Measurements from ENCODE around the gene CDH13. TPM values are rescaled to one million over a fixed set of nuclear protein-coding genes. Genes with fewer than 3 reads are reported as not detected.

The CDH13 gene
- total and polyA plus RNA-seq, 2 of the 8 experiments (the other 6 are each of a cell fraction or from before 2014, with no cell fraction given): 2.3 to 2.4 TPM

DNA sequence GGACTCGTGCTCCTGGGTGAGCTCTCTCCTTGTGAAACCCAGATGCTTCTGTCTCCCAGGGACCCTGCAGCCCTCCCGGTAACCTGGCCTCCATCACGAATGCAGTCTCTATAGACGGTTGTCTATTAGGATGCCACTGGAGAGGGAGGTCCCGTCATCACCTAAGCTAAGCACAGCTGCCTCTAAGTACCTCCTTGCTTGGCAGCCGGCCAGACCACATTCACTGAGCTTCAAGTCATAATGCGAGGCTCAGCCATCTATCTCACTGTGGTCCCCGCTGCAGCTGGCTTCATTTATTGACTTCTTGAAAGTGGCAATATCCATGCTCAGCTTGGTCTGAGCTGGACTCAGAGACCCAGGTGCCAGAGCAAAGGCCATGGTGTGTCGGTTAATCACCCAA, 1106.5 kb downstream of the CDH13 start:
- TF ChIP-seq POLR2AphosphoS5 (IDR thresholded peaks at IDR 0.05; ENCODE audit: low read depth, low read length) (no peak), KDM4A (IDR thresholded peaks at IDR 0.05; ENCODE audit: low read depth, low read length, severe bottlenecking) (no peak), NANOG (IDR thresholded peaks at IDR 0.05; ENCODE audit: insufficient read depth, low read depth, low read length, poor library complexity, severe bottlenecking) (no peak), E2F6 (IDR thresholded peaks at IDR 0.05) (no peak), CBX5 (IDR thresholded peaks at IDR 0.05; ENCODE audit: low read depth, low read length) (no peak), SP2 (IDR thresholded peaks at IDR 0.05; ENCODE audit: low read length) (no peak)
- CTCF ChIA-PET (ENCODE audit: partially characterized antibody): interaction anchor here (0.9 to 2.1 kb wide), 2 partner anchors 16 to 19 kb away, joined by 3 to 6 read pairs; no protein-coding TSS in a partner anchor
- no peak for FAIRE-seq

More for the DNA sequence above, 1106.5 kb downstream of the CDH13 start:
- Histone ChIP-seq H3K27me3 (replicated peaks in 1 of 4; ENCODE audit: control insufficient read depth in 3 of 4, extremely low read depth in 1 of 4, insufficient read depth in 3 of 4, low read length in 3 of 4) (no peaks in the 10 kb centered on the region), H3K14ac (ENCODE audit: insufficient read length) (no peak overlapping the region), H3K56ac (replicated peaks; ENCODE audit: insufficient read length, low read depth, low read length) (no peak overlapping the region), H2BK5ac (ENCODE audit: low read depth, low read length) (no peak overlapping the region), H2BK120ac (replicated peaks; ENCODE audit: low read depth, low read length) (no peak overlapping the region), H2BK15ac (ENCODE audit: low read length) (no peak overlapping the region), H3K4me2 (ENCODE audit: insufficient read depth in 1 of 2, low read depth in 2 of 2, low read length in 2 of 2) (no peak overlapping the region), H3K9ac (replicated peaks in 1 of 4; ENCODE audit: extremely low read depth in 1 of 4, low read depth in 3 of 4, low read length in 3 of 4) (no peak overlapping the region), H3K9me3 (ENCODE audit: insufficient read depth in 2 of 2, low read depth in 1 of 2, low read length in 1 of 2) (peaks cover 16 to 19% of the 10 kb centered on the region in 2 experiments), H3K4me3 (ENCODE audit: extremely low read depth in 1 of 4, insufficient read depth in 2 of 4, low read depth in 3 of 4, low read length in 4 of 4) (no peak overlapping the region), H4K20me1 (replicated peaks in 1 of 2; ENCODE audit: control insufficient read depth in 1 of 2, insufficient read depth in 2 of 2, low read length in 2 of 2) (no peaks in the 10 kb centered on the region), H2BK12ac (ENCODE audit: low read depth, low read length) (no peak overlapping the region), H3K79me1 (ENCODE audit: low read depth, low read length) (no peaks in the 10 kb centered on the region), H4K91ac (replicated peaks; ENCODE audit: insufficient read length, low read length) (no peak overlapping the region), H4K5ac (ENCODE audit: insufficient read length, low read depth, low read length) (no peak overlapping the region), H3K23ac (ENCODE audit: insufficient read length) (no peak overlapping the region), H3K4me1 (replicated peaks in 1 of 4; ENCODE audit: control insufficient read depth in 3 of 4, insufficient read depth in 4 of 4, low read length in 3 of 4) (no peaks in the 10 kb centered on the region), H3K18ac (ENCODE audit: extremely low read depth, low read length) (no peak overlapping the region), H3K4ac (replicated peaks; ENCODE audit: insufficient read length, low read depth, low read length) (no peak overlapping the region), H2BK20ac (ENCODE audit: low read length) (no peak overlapping the region), H3K27ac (ENCODE audit: low read depth, low read length) (no peak overlapping the region), H2AK5ac (ENCODE audit: low read depth, low read length) (no peak overlapping the region), H2AFZ (ENCODE audit: low read length) (no peak overlapping the region), H3K79me2 (ENCODE audit: control insufficient read depth in 1 of 2, insufficient read depth in 2 of 2, low read length in 2 of 2) (no peaks in the 10 kb centered on the region), H4K8ac (ENCODE audit: extremely low read depth, insufficient read depth, low read length) (no peak overlapping the region), H3K23me2 (ENCODE audit: low read depth, low read length) (no peaks in the 10 kb centered on the region), H3K36me3 (ENCODE audit: control insufficient read depth in 2 of 4, insufficient read depth in 4 of 4, low read length in 3 of 4) (no peaks in the 10 kb centered on the region; a peak in 1 of 8 replicates)
- WGBS, 2 experiments (ENCODE audit: extremely low coverage in 1 of 2, insufficient coverage in 1 of 2, insufficient read length in 1 of 2, insufficient replicate concordance in 2 of 2, low coverage in 1 of 2, low lambda C conversion rate in 2 of 2, missing lambda C conversion rate in 1 of 2): 83% methylated on average over 9 of the region's 9 CpGs; no CpG with 5 or more reads in 1 of the 2 experiments
- POLR2A ChIA-PET (ENCODE audit: partially characterized antibody): no interaction called here
- DNase-seq (ENCODE audit: low read depth in 1 of 2, low spot score in 2 of 2): no peak
